ENCODE measurements around the gene NEB. TPM values are rescaled to one million over a fixed set of nuclear protein-coding genes. Genes with fewer than 3 reads are reported as not detected.

Gene NEB
- polyA plus RNA-seq, 3 donors: 2.7 TPM; not detected in 2

- Mint-ChIP-seq H3K36me3 (no peaks in the 10 kb centered on the region), H3K27me3 (ENCODE audit: low read depth in 3 of 3) (no peaks in the 10 kb centered on the region), H3K4me1 (peaks cover 6% of the 10 kb centered on the region), H3K27ac (no peak overlapping the region), H3K9me3 (peaks cover 0 to 2% (median 0%) of the 10 kb centered on the region in 7 donors), H3K4me3 (no peak overlapping the region)
- Histone ChIP-seq H3K4me3 (replicated peaks in 1 of 3; ENCODE audit: low read depth in 2 of 3, low read length in 3 of 3) (no peak overlapping the region), H4K20me1 (ENCODE audit: insufficient read depth, low read length) (no peaks in the 10 kb centered on the region), H3K4me1 (ENCODE audit: control insufficient read depth in 1 of 2, insufficient read depth in 2 of 2, low read length in 2 of 2) (peaks cover 4 to 5% of the 10 kb centered on the region in 2 donors), H3K36me3 (replicated peaks in 1 of 2; ENCODE audit: control insufficient read depth in 1 of 2, insufficient read depth in 2 of 2, low read length in 2 of 2) (no peaks in the 10 kb centered on the region), H3K27ac (ENCODE audit: low read depth in 1 of 2, low read length in 2 of 2) (no peak overlapping the region), H3K9ac (ENCODE audit: insufficient read depth, low read length, poor library complexity, severe bottlenecking) (no peak overlapping the region), H3K27me3 (ENCODE audit: control insufficient read depth in 2 of 2, insufficient read depth in 2 of 2, low read length in 2 of 2) (no peaks in the 10 kb centered on the region), H3K4me2 (replicated peaks; ENCODE audit: extremely low read depth, low read length, poor library complexity, severe bottlenecking) (no peak overlapping the region), H3K9me3 (replicated peaks in 1 of 2; ENCODE audit: control insufficient read depth in 1 of 2, insufficient read depth in 1 of 2, low read length in 2 of 2) (no peaks in the 10 kb centered on the region), H3K79me2 (ENCODE audit: insufficient read depth, low read length) (no peaks in the 10 kb centered on the region), H2AFZ (ENCODE audit: insufficient read depth, low read depth, low read length, poor library complexity, severe bottlenecking) (no peak overlapping the region)
- DNase-seq: no peak
- TF ChIP-seq, protein P1, sequence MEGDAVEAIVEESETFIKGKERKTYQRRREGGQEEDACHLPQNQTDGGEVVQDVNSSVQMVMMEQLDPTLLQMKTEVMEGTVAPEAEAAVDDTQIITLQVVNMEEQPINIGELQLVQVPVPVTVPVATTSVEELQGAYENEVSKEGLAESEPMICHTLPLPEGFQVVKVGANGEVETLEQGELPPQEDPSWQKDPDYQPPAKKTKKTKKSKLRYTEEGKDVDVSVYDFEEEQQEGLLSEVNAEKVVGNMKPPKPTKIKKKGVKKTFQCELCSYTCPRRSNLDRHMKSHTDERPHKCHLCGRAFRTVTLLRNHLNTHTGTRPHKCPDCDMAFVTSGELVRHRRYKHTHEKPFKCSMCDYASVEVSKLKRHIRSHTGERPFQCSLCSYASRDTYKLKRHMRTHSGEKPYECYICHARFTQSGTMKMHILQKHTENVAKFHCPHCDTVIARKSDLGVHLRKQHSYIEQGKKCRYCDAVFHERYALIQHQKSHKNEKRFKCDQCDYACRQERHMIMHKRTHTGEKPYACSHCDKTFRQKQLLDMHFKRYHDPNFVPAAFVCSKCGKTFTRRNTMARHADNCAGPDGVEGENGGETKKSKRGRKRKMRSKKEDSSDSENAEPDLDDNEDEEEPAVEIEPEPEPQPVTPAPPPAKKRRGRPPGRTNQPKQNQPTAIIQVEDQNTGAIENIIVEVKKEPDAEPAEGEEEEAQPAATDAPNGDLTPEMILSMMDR (IDR thresholded peaks at IDR 0.05): no peak
- intact Hi-C loops (cut with micrococcal nuclease): no loop called here
Observed at GRCh38 chr2:151654891-151655290, 79.4 kb downstream of the NEB start.

- Histone ChIP-seq H4K20me1 (ENCODE audit: insufficient read depth, low read length) (no peaks in the 10 kb centered on the region), H3K9ac (ENCODE audit: insufficient read depth, low read length, poor library complexity, severe bottlenecking) (no peak overlapping the region), H3K27ac (ENCODE audit: low read depth in 1 of 2, low read length in 2 of 2) (no peak overlapping the region), H3K4me3 (replicated peaks in 1 of 3; ENCODE audit: low read depth in 2 of 3, low read length in 3 of 3) (no peak overlapping the region), H3K36me3 (replicated peaks in 1 of 2; ENCODE audit: control insufficient read depth in 1 of 2, insufficient read depth in 2 of 2, low read length in 2 of 2) (no peaks in the 10 kb centered on the region), H3K4me1 (ENCODE audit: control insufficient read depth in 1 of 2, insufficient read depth in 2 of 2, low read length in 2 of 2) (peaks cover 4 to 11% of the 10 kb centered on the region in 2 donors), H2AFZ (ENCODE audit: insufficient read depth, low read depth, low read length, poor library complexity, severe bottlenecking) (no peak overlapping the region), H3K79me2 (ENCODE audit: insufficient read depth, low read length) (no peaks in the 10 kb centered on the region), H3K27me3 (ENCODE audit: control insufficient read depth in 2 of 2, insufficient read depth in 2 of 2, low read length in 2 of 2) (no peaks in the 10 kb centered on the region), H3K4me2 (replicated peaks; ENCODE audit: extremely low read depth, low read length, poor library complexity, severe bottlenecking) (no peak overlapping the region), H3K9me3 (replicated peaks in 1 of 2; ENCODE audit: control insufficient read depth in 1 of 2, insufficient read depth in 1 of 2, low read length in 2 of 2) (no peaks in the 10 kb centered on the region)
- no peak overlapping the region for H3K27ac Mint-ChIP-seq
- intact Hi-C loops (cut with micrococcal nuclease): no loop called here
- peaks cover 12% of the 10 kb centered on the region for H3K4me1 Mint-ChIP-seq
- no CpG with 5 or more reads among the region's 3 CpGs for WGBS (ENCODE audit: insufficient coverage)
- no peaks in the 10 kb centered on the region for H3K27me3 Mint-ChIP-seq (ENCODE audit: low read depth in 3 of 3)
- no peak overlapping the region for H3K4me3 Mint-ChIP-seq
- no peak for DNase-seq
- TF ChIP-seq, protein P1 (IDR thresholded peaks at IDR 0.05): no peak
- no peaks in the 10 kb centered on the region for H3K36me3 Mint-ChIP-seq
- peaks cover 0 to 2% (median 0%) of the 10 kb centered on the region in 7 donors for H3K9me3 Mint-ChIP-seq
Observed at GRCh38 chr2:151654085-151654484, 80.2 kb downstream of the NEB start.
